ENCODE results near the gene PCNT.
"Not testable (repeated sequence)": the region's sequence is repeated elsewhere in the genome, so short reads cannot be mapped to it uniquely, and the experiment has no call there.

Gene PCNT

DNA sequence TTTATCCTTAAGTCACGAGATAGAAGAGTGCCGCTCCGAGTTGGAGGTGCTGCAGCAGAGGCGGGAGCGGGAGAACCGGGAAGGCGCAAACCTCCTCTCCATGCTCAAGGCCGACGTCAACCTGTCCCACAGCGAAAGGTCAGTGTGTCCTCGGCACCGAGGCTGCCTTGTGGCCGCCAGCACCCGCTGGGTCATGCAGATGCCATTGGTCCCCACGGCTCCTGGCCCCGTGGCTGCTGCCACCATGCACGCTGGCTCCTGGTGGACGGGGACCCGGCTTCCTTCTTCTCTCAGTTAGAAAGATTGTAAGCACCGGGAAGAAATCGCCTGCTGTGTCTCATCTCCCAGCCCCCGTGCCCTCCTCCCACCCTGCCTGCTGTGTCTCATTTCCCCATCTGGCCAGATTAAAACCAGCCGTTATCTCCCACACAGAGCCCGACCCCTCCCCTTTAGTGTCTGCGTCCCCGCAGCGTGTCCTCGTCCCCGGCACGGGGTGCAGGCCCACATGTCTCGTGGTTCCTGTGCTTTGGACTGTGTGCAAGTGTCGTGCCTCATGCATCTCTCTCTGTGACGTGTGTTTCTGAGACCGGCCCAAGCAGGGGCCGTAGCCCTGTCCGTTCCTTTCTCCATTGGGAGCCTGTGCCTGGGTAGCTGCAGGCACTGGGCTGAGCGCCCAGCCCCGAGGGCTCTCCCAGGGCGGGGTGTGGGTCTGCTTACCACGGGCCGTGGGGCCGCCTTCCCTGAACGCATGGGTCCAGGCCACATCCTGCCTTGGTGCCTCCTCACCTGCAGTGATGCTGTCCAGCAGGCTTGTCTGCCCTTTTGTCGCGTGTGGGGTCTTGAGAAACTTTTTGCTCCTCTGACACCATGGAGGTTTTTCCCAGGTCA is 62.1 kb downstream of the PCNT start:
- DNase-seq (ENCODE audit: low read depth in 2 of 2) = no peak

DNA sequence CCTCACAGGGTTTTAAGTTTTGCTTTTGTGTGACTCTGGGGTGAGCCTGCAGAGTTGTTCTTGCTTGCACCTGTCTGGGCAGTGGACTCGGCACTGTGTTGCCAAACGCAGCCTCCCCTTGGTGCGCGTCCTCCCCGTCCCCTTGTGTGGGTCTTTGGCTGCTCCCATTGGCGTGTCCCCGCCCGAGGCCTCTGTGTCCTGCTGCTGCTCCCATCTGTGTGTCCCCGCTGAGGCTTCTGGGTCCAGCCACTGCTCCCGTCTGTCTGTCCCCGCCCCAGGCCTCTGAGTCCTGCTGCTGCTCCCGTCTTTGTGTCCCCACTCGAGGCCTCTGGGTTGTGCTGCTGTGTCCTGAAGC is 62.8 kb downstream of the PCNT start:
- no peak for DNase-seq (ENCODE audit: low read depth in 2 of 2)

GRCh38 chr21:46388206-46388880 is 64.4 kb downstream of the PCNT start:
- DNase-seq (ENCODE audit: low read depth in 2 of 2) = no peak

- DNase-seq (ENCODE audit: low read depth in 2 of 2) = no peak
These were observed 64.9 kb downstream of the PCNT start for GRCh38 chr21:46388896-46389295.

- no peak for DNase-seq (ENCODE audit: low read depth in 2 of 2)
These were observed 66.9 kb downstream of the PCNT start for GRCh38 chr21:46390603-46391545.

GRCh38 chr21:46391773-46392172 is 67.8 kb downstream of the PCNT start:
- DNase-seq (ENCODE audit: low read depth in 2 of 2) = no peak

GRCh38 chr21:46392921-46393320 is 69.0 kb downstream of the PCNT start:
- no peak for DNase-seq (ENCODE audit: low read depth in 2 of 2)

- no peak for DNase-seq (ENCODE audit: low read depth in 2 of 2)
These were observed 69.5 kb downstream of the PCNT start for GRCh38 chr21:46393451-46393940.

- no peak for DNase-seq (ENCODE audit: low read depth in 2 of 2)
These were observed 70.1 kb downstream of the PCNT start for GRCh38 chr21:46393941-46394594.

DNA sequence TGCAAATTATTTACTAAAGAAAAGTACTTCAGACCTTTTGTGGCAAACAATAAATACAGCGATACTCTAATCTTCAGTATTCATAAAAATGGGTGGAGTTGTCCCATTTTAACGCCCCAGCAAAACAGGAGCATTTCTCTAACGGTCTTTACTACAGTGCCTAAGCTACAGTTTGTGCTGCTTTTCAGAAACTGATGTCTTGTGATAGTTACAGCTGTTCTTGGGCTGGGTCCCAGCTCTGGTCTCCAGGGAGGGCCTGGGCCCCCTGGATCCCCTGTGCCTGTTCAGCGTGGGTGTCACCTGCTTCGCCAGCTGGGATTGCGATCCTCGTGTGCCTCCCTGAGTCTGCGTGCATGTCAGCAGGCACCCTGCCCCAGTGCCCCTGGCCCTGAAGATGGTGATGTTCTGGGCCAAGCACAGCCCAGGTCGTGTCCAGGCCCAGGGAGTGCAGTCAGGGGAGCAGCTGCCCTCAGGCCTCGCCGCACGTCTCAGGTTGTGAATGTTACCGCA is 70.7 kb downstream of the PCNT start:
- DNase-seq (ENCODE audit: low read depth in 2 of 2) = no peak

- no peak for DNase-seq (ENCODE audit: low read depth in 2 of 2)
These were observed 73.4 kb downstream of the PCNT start for GRCh38 chr21:46397211-46397905.

DNA sequence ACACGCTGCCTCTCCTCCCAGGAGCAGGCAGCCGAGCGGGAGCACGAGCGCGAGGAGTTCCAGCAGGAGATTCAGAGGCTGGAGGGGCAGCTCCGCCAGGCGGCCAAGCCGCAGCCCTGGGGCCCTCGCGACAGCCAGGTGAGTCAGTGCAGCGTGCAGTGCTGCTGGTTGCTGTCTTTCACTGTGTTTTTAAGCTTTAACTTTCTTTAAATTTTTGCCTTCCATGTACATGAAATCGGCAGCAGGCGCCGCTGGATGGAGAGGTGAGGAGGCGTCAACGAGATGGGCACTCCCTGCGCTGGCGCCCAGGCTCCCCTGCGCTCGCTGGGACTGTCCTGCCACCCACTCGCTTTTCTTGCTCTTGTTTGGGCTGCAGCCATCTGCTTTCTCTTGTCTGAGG is 74.0 kb downstream of the PCNT start:
- no peak for DNase-seq (ENCODE audit: low read depth in 2 of 2)

DNA sequence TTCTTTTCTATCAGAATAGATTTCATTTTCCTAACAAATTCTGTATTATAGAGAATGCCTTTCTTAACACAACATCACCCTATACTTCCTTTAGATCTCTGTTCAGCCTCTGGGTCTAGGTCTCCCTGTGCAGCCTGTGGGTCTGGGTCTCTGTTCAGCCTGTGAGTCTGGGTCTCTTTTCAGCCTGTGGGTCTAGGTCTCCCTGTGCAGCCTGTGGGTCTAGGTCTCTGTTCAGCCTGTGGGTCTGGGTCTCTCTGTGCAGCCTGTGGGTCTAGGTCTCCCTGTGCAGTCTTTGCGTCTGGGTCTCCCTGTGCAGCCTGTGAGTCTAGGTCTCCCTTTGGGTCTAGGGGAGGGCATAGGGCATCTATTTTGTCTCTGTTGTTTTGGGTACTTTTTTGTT is 75.2 kb downstream of the PCNT start:
- DNase-seq (ENCODE audit: low read depth in 2 of 2) = no peak

GRCh38 chr21:46399686-46400085 is 75.7 kb downstream of the PCNT start:
- DNase-seq (ENCODE audit: low read depth in 2 of 2) = no peak

GRCh38 chr21:46401186-46401910 is 77.4 kb downstream of the PCNT start:
- DNase-seq (ENCODE audit: low read depth in 2 of 2) = no peak

GRCh38 chr21:46402421-46402820 is 78.5 kb downstream of the PCNT start:
- no peak for DNase-seq (ENCODE audit: low read depth in 2 of 2)

- DNase-seq (ENCODE audit: low read depth in 2 of 2) = not testable (repeated sequence)
These were observed 79.4 kb downstream of the PCNT start for GRCh38 chr21:46403234-46403811.

- DNase-seq (ENCODE audit: low read depth in 2 of 2) = no peak
These were observed 80.3 kb downstream of the PCNT start for GRCh38 chr21:46404306-46404705.

DNA sequence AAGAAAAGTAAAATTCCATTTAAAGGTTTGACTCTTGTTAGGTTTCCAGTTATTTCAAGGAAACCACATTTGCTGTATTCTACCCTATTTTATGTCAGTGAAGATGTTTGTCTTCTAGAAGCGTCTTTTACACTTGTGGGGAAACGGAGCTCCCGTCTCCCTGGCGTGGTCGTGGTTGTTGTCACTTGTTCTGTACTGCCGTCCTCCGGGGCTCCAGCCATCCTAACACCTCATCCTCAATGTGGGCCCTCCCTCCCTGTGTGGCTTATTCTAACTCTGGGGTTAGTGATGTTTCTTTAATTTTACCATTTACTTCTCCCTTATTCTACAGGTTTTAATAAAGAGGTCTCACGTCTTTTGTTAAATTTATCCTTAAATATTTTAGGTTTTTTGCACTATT is 82.0 kb downstream of the PCNT start:
- DNase-seq (ENCODE audit: low read depth in 2 of 2) = no peak

Measured in stimulated activated CD4-positive, alpha-beta T cell treated with anti-CD3 and anti-CD28 coated beads, Interleukin-1b, Interleukin-23, amount 100 ng/mL, for 1 hour (primary cell).